SK-N-SH treated with all-trans-retinoic acid at 6 μM for 48 hours (cell line): ENCODE results near the gene KRT81.
"Not testable (repeated sequence)": the region's sequence is repeated elsewhere in the genome, so short reads cannot be mapped to it uniquely, and the experiment has no call there.

Experiments used
- ESRRG ChIP-seq: fragments of 250-450 bp; sonication (Bioruptor Pico); IDR thresholded peaks from 2 replicates; pipeline ENCODE4 v1.6.1; 2021; ENCODE audit warnings: mild to moderate bottlenecking
- SNAI2 ChIP-seq: fragments of 250-450 bp; sonication (Bioruptor Pico); IDR thresholded peaks from 2 replicates; pipeline ENCODE4 v1.5.0; 2020; ENCODE audit warnings: mild to moderate bottlenecking, moderate library complexity
- TCF4 ChIP-seq: fragments of 250-450 bp; sonication (Bioruptor Pico); IDR thresholded peaks from 2 replicates; pipeline ENCODE4 v1.8.0; 2021; ENCODE audit warnings: mild to moderate bottlenecking, moderate library complexity, borderline replicate concordance
- TF ChIP-seq, protein P1 (sequence below): fragments of 250-450 bp; sonication (Bioruptor Pico); IDR thresholded peaks from 2 replicates; pipeline ENCODE4 v1.5.0; 2020; ENCODE audit warnings: mild to moderate bottlenecking, moderate library complexity
- TF ChIP-seq, protein P2 (sequence below): fragments of 250-450 bp; sonication (Bioruptor Pico); IDR thresholded peaks from 2 replicates; pipeline ENCODE4 v1.5.1; 2020; ENCODE audit warnings: low read depth, mild to moderate bottlenecking, moderate library complexity

DNA sequence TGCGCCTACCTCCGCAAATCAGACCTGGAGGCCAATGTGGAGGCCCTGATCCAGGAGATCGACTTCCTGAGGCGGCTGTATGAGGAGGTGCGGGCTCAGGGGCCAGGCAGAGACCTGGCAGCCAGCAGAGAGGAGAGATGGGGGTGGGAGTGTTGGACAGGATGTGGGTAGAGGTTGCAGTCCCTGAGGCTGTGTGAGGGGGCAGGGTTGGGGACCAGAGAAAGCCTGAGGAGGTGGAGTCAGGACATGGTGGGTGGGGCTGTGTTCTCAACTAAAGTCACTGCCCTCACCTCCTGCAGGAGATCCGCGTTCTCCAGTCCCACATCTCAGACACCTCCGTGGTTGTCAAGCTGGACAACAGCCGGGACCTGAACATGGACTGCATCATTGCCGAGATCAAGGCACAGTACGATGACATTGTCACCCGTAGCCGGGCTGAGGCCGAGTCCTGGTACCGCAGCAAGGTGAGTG lies 13.6 kb upstream of the KRT81 start:
- TF ChIP-seq, protein P1, sequence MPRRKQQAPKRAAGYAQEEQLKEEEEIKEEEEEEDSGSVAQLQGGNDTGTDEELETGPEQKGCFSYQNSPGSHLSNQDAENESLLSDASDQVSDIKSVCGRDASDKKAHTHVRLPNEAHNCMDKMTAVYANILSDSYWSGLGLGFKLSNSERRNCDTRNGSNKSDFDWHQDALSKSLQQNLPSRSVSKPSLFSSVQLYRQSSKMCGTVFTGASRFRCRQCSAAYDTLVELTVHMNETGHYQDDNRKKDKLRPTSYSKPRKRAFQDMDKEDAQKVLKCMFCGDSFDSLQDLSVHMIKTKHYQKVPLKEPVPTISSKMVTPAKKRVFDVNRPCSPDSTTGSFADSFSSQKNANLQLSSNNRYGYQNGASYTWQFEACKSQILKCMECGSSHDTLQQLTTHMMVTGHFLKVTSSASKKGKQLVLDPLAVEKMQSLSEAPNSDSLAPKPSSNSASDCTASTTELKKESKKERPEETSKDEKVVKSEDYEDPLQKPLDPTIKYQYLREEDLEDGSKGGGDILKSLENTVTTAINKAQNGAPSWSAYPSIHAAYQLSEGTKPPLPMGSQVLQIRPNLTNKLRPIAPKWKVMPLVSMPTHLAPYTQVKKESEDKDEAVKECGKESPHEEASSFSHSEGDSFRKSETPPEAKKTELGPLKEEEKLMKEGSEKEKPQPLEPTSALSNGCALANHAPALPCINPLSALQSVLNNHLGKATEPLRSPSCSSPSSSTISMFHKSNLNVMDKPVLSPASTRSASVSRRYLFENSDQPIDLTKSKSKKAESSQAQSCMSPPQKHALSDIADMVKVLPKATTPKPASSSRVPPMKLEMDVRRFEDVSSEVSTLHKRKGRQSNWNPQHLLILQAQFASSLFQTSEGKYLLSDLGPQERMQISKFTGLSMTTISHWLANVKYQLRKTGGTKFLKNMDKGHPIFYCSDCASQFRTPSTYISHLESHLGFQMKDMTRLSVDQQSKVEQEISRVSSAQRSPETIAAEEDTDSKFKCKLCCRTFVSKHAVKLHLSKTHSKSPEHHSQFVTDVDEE (CRISPR knock-in tag) = not testable (repeated sequence)
- not testable (repeated sequence) for TF ChIP-seq SNAI2; ESRRG (CRISPR knock-in tag); TCF4 (CRISPR knock-in tag)
- TF ChIP-seq, protein P2, sequence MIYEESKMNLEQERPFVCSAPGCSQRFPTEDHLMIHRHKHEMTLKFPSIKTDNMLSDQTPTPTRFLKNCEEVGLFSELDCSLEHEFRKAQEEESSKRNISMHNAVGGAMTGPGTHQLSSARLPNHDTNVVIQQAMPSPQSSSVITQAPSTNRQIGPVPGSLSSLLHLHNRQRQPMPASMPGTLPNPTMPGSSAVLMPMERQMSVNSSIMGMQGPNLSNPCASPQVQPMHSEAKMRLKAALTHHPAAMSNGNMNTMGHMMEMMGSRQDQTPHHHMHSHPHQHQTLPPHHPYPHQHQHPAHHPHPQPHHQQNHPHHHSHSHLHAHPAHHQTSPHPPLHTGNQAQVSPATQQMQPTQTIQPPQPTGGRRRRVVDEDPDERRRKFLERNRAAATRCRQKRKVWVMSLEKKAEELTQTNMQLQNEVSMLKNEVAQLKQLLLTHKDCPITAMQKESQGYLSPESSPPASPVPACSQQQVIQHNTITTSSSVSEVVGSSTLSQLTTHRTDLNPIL (CRISPR knock-in tag) = not testable (repeated sequence)
